GM12878 (cell line): ENCODE measurements around the gene CRIM1.

Source experiments
- FOS ChIP-seq: IDR thresholded peaks from 3 replicates; pipeline ENCODE4 v1.6.1; 2011; ENCODE audit warnings: borderline replicate concordance; ENCODE audit not compliant: insufficient read length; ENCODE audit errors: extremely low read depth
- FOXM1 ChIP-seq: IDR thresholded peaks from 2 replicates; pipeline ENCODE4 v1.6.1; 2012; ENCODE audit warnings: low read depth, mild to moderate bottlenecking, inconsistent platforms, low read length, moderate library complexity
- JUNB ChIP-seq: IDR thresholded peaks from 2 replicates; pipeline ENCODE4 v1.6.1; 2016; ENCODE audit warnings: antibody characterized with exemption, mild to moderate bottlenecking
- MAX ChIP-seq: IDR thresholded peaks from 2 replicates; pipeline ENCODE4 v1.6.1; 2012; ENCODE audit warnings: low read depth, low read length, improper control_type of control experiment
- MYC ChIP-seq: IDR thresholded peaks from 2 replicates; pipeline ENCODE4 v1.6.1; 2011; ENCODE audit warnings: mild to moderate bottlenecking, low read length, moderate library complexity, inconsistent platforms; ENCODE audit not compliant: insufficient read depth, insufficient replicate concordance, insufficient read length, severe bottlenecking
- POLR2AphosphoS5 ChIP-seq: IDR thresholded peaks from 2 replicates; pipeline ENCODE4 v1.6.1; 2011; ENCODE audit warnings: mild to moderate bottlenecking, low read length, inconsistent platforms
- TCF7 ChIP-seq: IDR thresholded peaks from 2 replicates; pipeline ENCODE4 v1.6.1; 2014; ENCODE audit warnings: antibody characterized with exemption, borderline replicate concordance
- TF ChIP-seq, protein P1 (sequence below), 3 experiments: IDR thresholded peaks in 2 of 3; conservative IDR thresholded peaks in 1 of 3; 2 replicates each; pipeline ENCODE4 v1.5.1; 2011; ENCODE audit warnings: low read depth in 3 of 3, low read length in 3 of 3, mild to moderate bottlenecking in 3 of 3, control low read depth in 2 of 3, moderate library complexity in 2 of 3, inconsistent platforms in 1 of 3, mixed read lengths in 1 of 3; ENCODE audit not compliant: control insufficient read depth in 2 of 3, insufficient read depth in 1 of 3; ENCODE audit errors: extremely low read depth in 1 of 3

- TF ChIP-seq MAX, result no peak
- TF ChIP-seq, protein P1, sequence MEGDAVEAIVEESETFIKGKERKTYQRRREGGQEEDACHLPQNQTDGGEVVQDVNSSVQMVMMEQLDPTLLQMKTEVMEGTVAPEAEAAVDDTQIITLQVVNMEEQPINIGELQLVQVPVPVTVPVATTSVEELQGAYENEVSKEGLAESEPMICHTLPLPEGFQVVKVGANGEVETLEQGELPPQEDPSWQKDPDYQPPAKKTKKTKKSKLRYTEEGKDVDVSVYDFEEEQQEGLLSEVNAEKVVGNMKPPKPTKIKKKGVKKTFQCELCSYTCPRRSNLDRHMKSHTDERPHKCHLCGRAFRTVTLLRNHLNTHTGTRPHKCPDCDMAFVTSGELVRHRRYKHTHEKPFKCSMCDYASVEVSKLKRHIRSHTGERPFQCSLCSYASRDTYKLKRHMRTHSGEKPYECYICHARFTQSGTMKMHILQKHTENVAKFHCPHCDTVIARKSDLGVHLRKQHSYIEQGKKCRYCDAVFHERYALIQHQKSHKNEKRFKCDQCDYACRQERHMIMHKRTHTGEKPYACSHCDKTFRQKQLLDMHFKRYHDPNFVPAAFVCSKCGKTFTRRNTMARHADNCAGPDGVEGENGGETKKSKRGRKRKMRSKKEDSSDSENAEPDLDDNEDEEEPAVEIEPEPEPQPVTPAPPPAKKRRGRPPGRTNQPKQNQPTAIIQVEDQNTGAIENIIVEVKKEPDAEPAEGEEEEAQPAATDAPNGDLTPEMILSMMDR (IDR thresholded peaks at IDR 0.05 in 2 of 3, conservative IDR thresholded peaks at IDR 0.05 in 1 of 3; ENCODE audit: control insufficient read depth in 2 of 3, extremely low read depth in 1 of 3, insufficient read depth in 1 of 3, low read depth in 3 of 3, low read length in 3 of 3), result no peak
- TF ChIP-seq POLR2AphosphoS5, result no peak
- no peak for TF ChIP-seq FOS
- no peak for TF ChIP-seq JUNB
- no peak for TF ChIP-seq TCF7
- no peak for TF ChIP-seq MYC
- no peak for TF ChIP-seq FOXM1
Measured at GRCh38 chr2:36409935-36410334, 54.4 kb downstream of the CRIM1 start.
